K562 (cell line): ENCODE measurements around the gene MYH9. TPM values are rescaled to one million over a fixed set of nuclear protein-coding genes. Genes with fewer than 3 reads are reported as not detected.

Source experiments
- CEBPZ ChIP-seq: fragments of 150-350 bp; IDR thresholded peaks from 2 replicates; pipeline ENCODE4 v1.6.1; 2014; ENCODE audit warnings: low read depth, mild to moderate bottlenecking, low read length, borderline replicate concordance
- FOXM1 ChIP-seq, 2 experiments: fragments of 450-650 bp in 1 of 2; sonication (generic) in 1 of 2; formaldehyde crosslinking in 1 of 2; IDR thresholded peaks; 2 replicates each; pipeline versions ENCODE4 v1.6.1 to v1.9.0; 2017 to 2022; ENCODE audit warnings: low read depth in 2 of 2, mild to moderate bottlenecking in 2 of 2, missing genetic modification reagents in 1 of 2, moderate library complexity in 1 of 2
- MCM2 ChIP-seq: fragments of 450-650 bp; IDR thresholded peaks from 2 replicates; pipeline ENCODE4 v1.6.1; 2017; ENCODE audit warnings: low read depth, mild to moderate bottlenecking
- TRIM28 ChIP-seq: fragments of 450-650 bp; IDR thresholded peaks from 2 replicates; pipeline ENCODE4 v1.6.1; 2017
- ZBTB5 ChIP-seq: fragments of 450-650 bp; IDR thresholded peaks from 2 replicates; pipeline ENCODE4 v1.6.1; 2017; ENCODE audit warnings: antibody characterized with exemption
- ZNF324 ChIP-seq: fragments of 250-450 bp; sonication (Bioruptor Pico); IDR thresholded peaks from 2 replicates; pipeline ENCODE4 v1.4.0; 2020; ENCODE audit warnings: mild to moderate bottlenecking
- polyA plus RNA-seq, 8 experiments: library from polyadenylated mRNA; depleted of rRNA in 4 of 8; stranded (reverse) in 5 of 8; unstranded in 3 of 8; fragments of >200 nt; fragmentation: Nextera tagmentation in 2 of 8; fragmentation: Illumina TruSeq in 1 of 8; extraction: Ambion mirVana in 2 of 8; extraction: Trizol in 1 of 8; gene quantifications; 2 replicates each; pipeline versions ENCODE4 v1.2.1 to v1.2.3, GENCODE V29; 2011 to 2014; ENCODE audit warnings: inconsistent platforms in 1 of 8, missing spikeins in 1 of 8
- total RNA-seq, 7 experiments: library from RNA; depleted of rRNA in 6 of 7; stranded (reverse); fragments of >200 nt in 6 of 7; fragmentation: Illumina TruSeq in 2 of 7; extraction: Trizol in 2 of 7; gene quantifications; 2 replicates each; pipeline versions ENCODE4 v1.2.1 to v1.2.3, GENCODE V29; 2011 to 2021; ENCODE audit warnings: low replicate concordance in 1 of 7
- TF ChIP-seq, protein P1 (sequence below): fragments of 450-650 bp; IDR thresholded peaks from 2 replicates; pipeline ENCODE4 v1.6.1; 2018; ENCODE audit not compliant: partially characterized antibody
- TF ChIP-seq, protein P2 (sequence below): fragments of 150-350 bp; conservative IDR thresholded peaks from 2 replicates; pipeline ENCODE4 v1.6.1; 2014; ENCODE audit warnings: low read length
- TF ChIP-seq, protein P3 (sequence below): fragments of 250-450 bp; sonication (Bioruptor Pico); IDR thresholded peaks from 2 replicates; pipeline ENCODE4 v1.5.0; 2020; ENCODE audit warnings: mild to moderate bottlenecking, borderline replicate concordance
- TF ChIP-seq, protein P4 (sequence below): fragments of 450-650 bp; IDR thresholded peaks from 2 replicates; pipeline ENCODE4 v1.6.1; 2016; ENCODE audit warnings: missing biosample characterization, missing genetic modification characterization

The MYH9 gene
- total and polyA plus RNA-seq, 9 of the 15 experiments (the other 6 are each of a cell fraction or from before 2014, with no cell fraction given): 0.71 to 111 (median 24.6) TPM

- TF ChIP-seq, protein P1, sequence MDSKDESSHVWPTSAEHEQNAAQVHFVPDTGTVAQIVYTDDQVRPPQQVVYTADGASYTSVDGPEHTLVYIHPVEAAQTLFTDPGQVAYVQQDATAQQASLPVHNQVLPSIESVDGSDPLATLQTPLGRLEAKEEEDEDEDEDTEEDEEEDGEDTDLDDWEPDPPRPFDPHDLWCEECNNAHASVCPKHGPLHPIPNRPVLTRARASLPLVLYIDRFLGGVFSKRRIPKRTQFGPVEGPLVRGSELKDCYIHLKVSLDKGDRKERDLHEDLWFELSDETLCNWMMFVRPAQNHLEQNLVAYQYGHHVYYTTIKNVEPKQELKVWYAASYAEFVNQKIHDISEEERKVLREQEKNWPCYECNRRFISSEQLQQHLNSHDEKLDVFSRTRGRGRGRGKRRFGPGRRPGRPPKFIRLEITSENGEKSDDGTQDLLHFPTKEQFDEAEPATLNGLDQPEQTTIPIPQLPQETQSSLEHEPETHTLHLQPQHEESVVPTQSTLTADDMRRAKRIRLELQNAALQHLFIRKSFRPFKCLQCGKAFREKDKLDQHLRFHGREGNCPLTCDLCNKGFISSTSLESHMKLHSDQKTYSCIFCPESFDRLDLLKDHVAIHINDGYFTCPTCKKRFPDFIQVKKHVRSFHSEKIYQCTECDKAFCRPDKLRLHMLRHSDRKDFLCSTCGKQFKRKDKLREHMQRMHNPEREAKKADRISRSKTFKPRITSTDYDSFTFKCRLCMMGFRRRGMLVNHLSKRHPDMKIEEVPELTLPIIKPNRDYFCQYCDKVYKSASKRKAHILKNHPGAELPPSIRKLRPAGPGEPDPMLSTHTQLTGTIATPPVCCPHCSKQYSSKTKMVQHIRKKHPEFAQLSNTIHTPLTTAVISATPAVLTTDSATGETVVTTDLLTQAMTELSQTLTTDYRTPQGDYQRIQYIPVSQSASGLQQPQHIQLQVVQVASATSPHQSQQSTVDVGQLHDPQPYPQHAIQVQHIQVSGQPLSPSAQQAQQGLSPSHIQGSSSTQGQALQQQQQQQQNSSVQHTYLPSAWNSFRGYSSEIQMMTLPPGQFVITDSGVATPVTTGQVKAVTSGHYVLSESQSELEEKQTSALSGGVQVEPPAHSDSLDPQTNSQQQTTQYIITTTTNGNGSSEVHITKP: peak; percentile 98
- TF ChIP-seq CEBPZ (no peak), ZBTB5 (no peak), ZNF324 (no peak), MCM2 (no peak), FOXM1 (IDR thresholded peaks at IDR 0.05; ENCODE audit: low read depth) (no peak), FOXM1 (CRISPR knock-in tag; IDR thresholded peaks at IDR 0.05; ENCODE audit: low read depth) (no peak), TRIM28 (no peak)
- TF ChIP-seq, protein P2, sequence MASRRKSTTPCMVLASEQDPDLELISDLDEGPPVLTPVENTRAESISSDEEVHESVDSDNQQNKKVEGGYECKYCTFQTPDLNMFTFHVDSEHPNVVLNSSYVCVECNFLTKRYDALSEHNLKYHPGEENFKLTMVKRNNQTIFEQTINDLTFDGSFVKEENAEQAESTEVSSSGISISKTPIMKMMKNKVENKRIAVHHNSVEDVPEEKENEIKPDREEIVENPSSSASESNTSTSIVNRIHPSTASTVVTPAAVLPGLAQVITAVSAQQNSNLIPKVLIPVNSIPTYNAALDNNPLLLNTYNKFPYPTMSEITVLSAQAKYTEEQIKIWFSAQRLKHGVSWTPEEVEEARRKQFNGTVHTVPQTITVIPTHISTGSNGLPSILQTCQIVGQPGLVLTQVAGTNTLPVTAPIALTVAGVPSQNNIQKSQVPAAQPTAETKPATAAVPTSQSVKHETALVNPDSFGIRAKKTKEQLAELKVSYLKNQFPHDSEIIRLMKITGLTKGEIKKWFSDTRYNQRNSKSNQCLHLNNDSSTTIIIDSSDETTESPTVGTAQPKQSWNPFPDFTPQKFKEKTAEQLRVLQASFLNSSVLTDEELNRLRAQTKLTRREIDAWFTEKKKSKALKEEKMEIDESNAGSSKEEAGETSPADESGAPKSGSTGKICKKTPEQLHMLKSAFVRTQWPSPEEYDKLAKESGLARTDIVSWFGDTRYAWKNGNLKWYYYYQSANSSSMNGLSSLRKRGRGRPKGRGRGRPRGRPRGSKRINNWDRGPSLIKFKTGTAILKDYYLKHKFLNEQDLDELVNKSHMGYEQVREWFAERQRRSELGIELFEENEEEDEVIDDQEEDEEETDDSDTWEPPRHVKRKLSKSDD: no peak
- TF ChIP-seq, protein P3, sequence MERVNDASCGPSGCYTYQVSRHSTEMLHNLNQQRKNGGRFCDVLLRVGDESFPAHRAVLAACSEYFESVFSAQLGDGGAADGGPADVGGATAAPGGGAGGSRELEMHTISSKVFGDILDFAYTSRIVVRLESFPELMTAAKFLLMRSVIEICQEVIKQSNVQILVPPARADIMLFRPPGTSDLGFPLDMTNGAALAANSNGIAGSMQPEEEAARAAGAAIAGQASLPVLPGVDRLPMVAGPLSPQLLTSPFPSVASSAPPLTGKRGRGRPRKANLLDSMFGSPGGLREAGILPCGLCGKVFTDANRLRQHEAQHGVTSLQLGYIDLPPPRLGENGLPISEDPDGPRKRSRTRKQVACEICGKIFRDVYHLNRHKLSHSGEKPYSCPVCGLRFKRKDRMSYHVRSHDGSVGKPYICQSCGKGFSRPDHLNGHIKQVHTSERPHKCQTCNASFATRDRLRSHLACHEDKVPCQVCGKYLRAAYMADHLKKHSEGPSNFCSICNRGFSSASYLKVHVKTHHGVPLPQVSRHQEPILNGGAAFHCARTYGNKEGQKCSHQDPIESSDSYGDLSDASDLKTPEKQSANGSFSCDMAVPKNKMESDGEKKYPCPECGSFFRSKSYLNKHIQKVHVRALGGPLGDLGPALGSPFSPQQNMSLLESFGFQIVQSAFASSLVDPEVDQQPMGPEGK (CRISPR knock-in tag): no peak
- TF ChIP-seq, protein P4, sequence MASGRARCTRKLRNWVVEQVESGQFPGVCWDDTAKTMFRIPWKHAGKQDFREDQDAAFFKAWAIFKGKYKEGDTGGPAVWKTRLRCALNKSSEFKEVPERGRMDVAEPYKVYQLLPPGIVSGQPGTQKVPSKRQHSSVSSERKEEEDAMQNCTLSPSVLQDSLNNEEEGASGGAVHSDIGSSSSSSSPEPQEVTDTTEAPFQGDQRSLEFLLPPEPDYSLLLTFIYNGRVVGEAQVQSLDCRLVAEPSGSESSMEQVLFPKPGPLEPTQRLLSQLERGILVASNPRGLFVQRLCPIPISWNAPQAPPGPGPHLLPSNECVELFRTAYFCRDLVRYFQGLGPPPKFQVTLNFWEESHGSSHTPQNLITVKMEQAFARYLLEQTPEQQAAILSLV (tag): no peak
Observed at GRCh38 chr22:36329254-36330078, 58.3 kb downstream of the MYH9 start (continued).
